Astrocyte (in vitro differentiated cells and primary cell): Measurements from ENCODE around the gene MCAM.

Experiments used
- CTCF ChIP-seq: IDR thresholded peaks from 2 replicates; pipeline ENCODE4 v1.5.1; 2011; ENCODE audit warnings: low read depth, mild to moderate bottlenecking, inconsistent platforms, low read length, moderate library complexity; ENCODE audit not compliant: insufficient read depth
- EZH2 ChIP-seq: IDR thresholded peaks from 2 replicates; pipeline ENCODE4 v1.6.1; 2012; ENCODE audit warnings: mild to moderate bottlenecking, low read length, inconsistent platforms; ENCODE audit not compliant: insufficient read depth

DNA sequence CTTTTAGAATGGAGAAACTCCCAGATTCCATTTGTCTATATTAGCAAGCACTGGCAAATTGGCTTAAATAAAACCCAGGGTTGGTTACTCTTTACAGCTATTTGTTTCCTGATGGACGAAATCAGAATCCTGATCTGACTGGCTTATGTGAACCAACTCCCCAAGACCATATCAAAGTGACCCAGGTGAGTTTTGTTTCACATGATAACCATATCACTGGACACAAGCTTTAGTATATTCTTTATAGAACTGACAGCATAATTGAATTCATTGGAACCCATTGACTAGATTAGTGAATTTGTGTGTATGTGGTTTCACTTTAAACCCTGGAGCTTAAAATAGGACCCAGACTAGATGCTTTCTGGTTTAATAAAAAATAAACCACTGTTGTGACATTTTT, 39.3 kb downstream of the MCAM start:
- TF ChIP-seq CTCF (no peak), EZH2 (no peak)
